IMR-90 (cell line): ENCODE measurements around the gene UGT1A7. TPM values are rescaled to one million over a fixed set of nuclear protein-coding genes. Genes with fewer than 3 reads are reported as not detected.

ENCODE experiments used
- ATAC-seq: fragments of 200-7000 bp; cut with Tn5 transposase; 2 replicates; pipeline ENCODE4 v1.9.1; 2020; ENCODE audit warnings: low read depth, mild to moderate bottlenecking, moderate library complexity
- BruUV-seq: library from RNA; stranded (reverse); fragments of 400-500 nt; replicated peaks from 2 replicates; lab custom pipeline; 2021; lab: Mats Ljungman, UMichigan
- CTCF ChIA-PET: fragments of 300-600 bp; formaldehyde crosslinking; extraction: SDS; loops from one replicate; lab custom pipeline; 2021; ENCODE audit warnings: antibody characterized with exemption; lab: Yijun Ruan, JAX
- POLR2A ChIA-PET: fragments of 300-600 bp; sonication (Branson Sonifier 250); formaldehyde crosslinking; loops from one replicate; lab custom pipeline; 2022; ENCODE audit warnings: antibody characterized with exemption; ENCODE audit not compliant: unreplicated experiment; lab: Charles Lee
- DNase-seq: peaks from one replicate; pipeline ENCODE4 v3.0.0; 2013
- H2AFZ ChIP-seq: replicated peaks from 2 replicates; pipeline ENCODE3; 2013; ENCODE audit warnings: low read length, mild to moderate bottlenecking; ENCODE audit not compliant: poor library complexity
- H2AK5ac ChIP-seq: 2 replicates; pipeline ENCODE4 v1.6.1; 2013; ENCODE audit warnings: low read depth, low read length, inconsistent platforms
- H2AK9ac ChIP-seq: replicated peaks from 2 replicates; pipeline ENCODE3; 2013; ENCODE audit warnings: mild to moderate bottlenecking, low read depth, low read length, moderate library complexity; ENCODE audit not compliant: poor library complexity
- H2BK120ac ChIP-seq: 2 replicates; pipeline ENCODE4 v1.6.1; 2013; ENCODE audit warnings: low read depth, low read length, inconsistent platforms
- H2BK15ac ChIP-seq: 3 replicates; pipeline ENCODE4 v1.6.1; 2013; ENCODE audit warnings: low read depth, low read length, inconsistent platforms
- H2BK20ac ChIP-seq: 2 replicates; pipeline ENCODE4 v1.6.1; 2013; ENCODE audit warnings: low read depth, mild to moderate bottlenecking, inconsistent platforms, low read length, moderate library complexity
- H2BK5ac ChIP-seq: 2 replicates; pipeline ENCODE4 v1.6.1; 2013; ENCODE audit warnings: mild to moderate bottlenecking, low read depth, low read length, inconsistent platforms; ENCODE audit not compliant: poor library complexity, severe bottlenecking
- H3K14ac ChIP-seq: replicated peaks from 2 replicates; pipeline ENCODE4 v1.6.1; 2013; ENCODE audit warnings: low read depth, low read length, inconsistent platforms
- H3K18ac ChIP-seq: 2 replicates; pipeline ENCODE4 v1.6.1; 2013; ENCODE audit warnings: low read depth, low read length, control low read depth
- H3K23ac ChIP-seq: 2 replicates; pipeline ENCODE4 v1.6.1; 2013; ENCODE audit warnings: low read depth, low read length, inconsistent platforms
- H3K27ac ChIP-seq: 2 replicates; pipeline ENCODE4 v1.5.1; 2013; ENCODE audit warnings: mild to moderate bottlenecking, control low read depth, low read length; ENCODE audit not compliant: insufficient read depth
- H3K27me3 ChIP-seq: 2 replicates; pipeline ENCODE4 v1.6.1; 2013; ENCODE audit warnings: low read length; ENCODE audit not compliant: control insufficient read depth, insufficient read depth
- H3K36me3 ChIP-seq: 2 replicates; pipeline ENCODE4 v1.6.1; 2013; ENCODE audit warnings: low read length, mixed read lengths; ENCODE audit not compliant: control insufficient read depth, insufficient read depth
- H3K4ac ChIP-seq: 2 replicates; pipeline ENCODE4 v1.6.1; 2013; ENCODE audit warnings: low read depth, low read length, inconsistent platforms
- H3K4me1 ChIP-seq: 2 replicates; pipeline ENCODE4 v1.6.1; 2013; ENCODE audit warnings: low read length, mixed read lengths; ENCODE audit not compliant: control insufficient read depth, insufficient read depth
- H3K4me2 ChIP-seq: 2 replicates; pipeline ENCODE4 v1.6.1; 2013; ENCODE audit warnings: low read depth, mild to moderate bottlenecking, control low read depth, low read length, moderate library complexity
- H3K4me3 ChIP-seq: 2 replicates; pipeline ENCODE4 v1.5.1; 2013; ENCODE audit warnings: low read depth, mild to moderate bottlenecking, control low read depth, low read length, moderate library complexity; ENCODE audit not compliant: insufficient read depth
- H3K56ac ChIP-seq: 2 replicates; pipeline ENCODE4 v1.6.1; 2013; ENCODE audit warnings: low read length, inconsistent platforms; ENCODE audit not compliant: insufficient read depth; ENCODE audit errors: extremely low read depth
- H3K79me1 ChIP-seq, 2 experiments: 2 replicates each; pipeline ENCODE4 v1.6.1; 2013; ENCODE audit warnings: low read length in 2 of 2, inconsistent platforms in 1 of 2, low read depth in 1 of 2
- H3K9ac ChIP-seq: 2 replicates; pipeline ENCODE4 v1.6.1; 2013; ENCODE audit warnings: low read depth, low read length, control low read depth
- H3K9me1 ChIP-seq: 2 replicates; pipeline ENCODE4 v1.6.1; 2013; ENCODE audit warnings: low read length, inconsistent platforms; ENCODE audit not compliant: insufficient read depth
- H3K9me3 ChIP-seq: 2 replicates; pipeline ENCODE4 v1.6.1; 2013; ENCODE audit warnings: low read length; ENCODE audit not compliant: control insufficient read depth, insufficient read depth
- H4K20me1 ChIP-seq: 2 replicates; pipeline ENCODE4 v1.6.1; 2013; ENCODE audit warnings: low read length, inconsistent platforms; ENCODE audit not compliant: insufficient read depth
- H4K5ac ChIP-seq: 2 replicates; pipeline ENCODE4 v1.6.1; 2013; ENCODE audit warnings: mild to moderate bottlenecking, low read depth, low read length, control low read depth
- H4K8ac ChIP-seq, 2 experiments: 2 replicates each; pipeline ENCODE4 v1.6.1; 2013; ENCODE audit warnings: low read depth in 2 of 2, low read length in 2 of 2, control low read depth in 1 of 2, inconsistent platforms in 1 of 2
- H4K91ac ChIP-seq: 2 replicates; pipeline ENCODE4 v1.6.1; 2013; ENCODE audit warnings: low read depth, low read length, inconsistent platforms; ENCODE audit not compliant: insufficient read depth
- MAZ ChIP-seq: IDR thresholded peaks from 2 replicates; pipeline ENCODE4 v1.6.1; 2012; ENCODE audit warnings: low read depth, mild to moderate bottlenecking, low read length, improper control_type of control experiment, moderate library complexity, borderline replicate concordance
- POLR2A ChIP-seq: IDR thresholded peaks from 2 replicates; pipeline ENCODE4 v1.6.1; 2012; ENCODE audit warnings: mild to moderate bottlenecking, low read depth, low read length
- RCOR1 ChIP-seq: IDR thresholded peaks from 2 replicates; pipeline ENCODE4 v1.6.1; 2012; ENCODE audit warnings: mild to moderate bottlenecking, low read length, improper control_type of control experiment; ENCODE audit not compliant: insufficient replicate concordance
- RFX5 ChIP-seq: IDR thresholded peaks from 2 replicates; pipeline ENCODE4 v1.8.0; 2012; ENCODE audit warnings: low read depth, mild to moderate bottlenecking, low read length, moderate library complexity
- WGBS, 2 experiments: methylation state at CpG; one replicate each; pipeline versions ENCODE4 v1.1.5 to v1.1.7; 2013; ENCODE audit warnings: missing lambda C conversion rate in 2 of 2; ENCODE audit not compliant: insufficient read length in 1 of 2; ENCODE audit errors: extremely low coverage in 2 of 2; 5-methylcytosine and 5-hydroxymethylcytosine counted together
- dilution Hi-C: fragments of 300-500 bp; cut with HindIII; formaldehyde crosslinking; loops from one replicate; pipeline ENCODE4 v1.14.3; 2018; ENCODE audit warnings: low sequenced_read_pairs; ENCODE audit not compliant: unreplicated experiment
- in situ Hi-C: fragments of 300-500 bp; cut with MboI; formaldehyde crosslinking; loops from 3 replicates; pipeline ENCODE4 v1.14.3; 2019; ENCODE audit warnings: low sequenced_read_pairs, inconsistent platforms, mixed read lengths
- intact Hi-C: fragments of 100-400 bp; cut with micrococcal nuclease; formaldehyde crosslinking; loops from 2 replicates; pipeline ENCODE4 v1.10.0; 2022
- polyA plus RNA-seq, 3 experiments: library from polyadenylated mRNA; depleted of rRNA; stranded (reverse); fragments of >200 nt; gene quantifications; 2 replicates each; pipeline ENCODE4 v1.2.3, GENCODE V29; 2012; ENCODE audit warnings: low replicate concordance in 1 of 3
- total RNA-seq: library from RNA; depleted of rRNA; stranded (reverse); fragments of >200 nt; gene quantifications from 2 replicates; pipeline ENCODE4 v1.2.3, GENCODE V29; 2012

UGT1A7 gene
- total and polyA plus RNA-seq, 2 of the 4 experiments (the other 2 are of a cell fraction) = not detected

DNA sequence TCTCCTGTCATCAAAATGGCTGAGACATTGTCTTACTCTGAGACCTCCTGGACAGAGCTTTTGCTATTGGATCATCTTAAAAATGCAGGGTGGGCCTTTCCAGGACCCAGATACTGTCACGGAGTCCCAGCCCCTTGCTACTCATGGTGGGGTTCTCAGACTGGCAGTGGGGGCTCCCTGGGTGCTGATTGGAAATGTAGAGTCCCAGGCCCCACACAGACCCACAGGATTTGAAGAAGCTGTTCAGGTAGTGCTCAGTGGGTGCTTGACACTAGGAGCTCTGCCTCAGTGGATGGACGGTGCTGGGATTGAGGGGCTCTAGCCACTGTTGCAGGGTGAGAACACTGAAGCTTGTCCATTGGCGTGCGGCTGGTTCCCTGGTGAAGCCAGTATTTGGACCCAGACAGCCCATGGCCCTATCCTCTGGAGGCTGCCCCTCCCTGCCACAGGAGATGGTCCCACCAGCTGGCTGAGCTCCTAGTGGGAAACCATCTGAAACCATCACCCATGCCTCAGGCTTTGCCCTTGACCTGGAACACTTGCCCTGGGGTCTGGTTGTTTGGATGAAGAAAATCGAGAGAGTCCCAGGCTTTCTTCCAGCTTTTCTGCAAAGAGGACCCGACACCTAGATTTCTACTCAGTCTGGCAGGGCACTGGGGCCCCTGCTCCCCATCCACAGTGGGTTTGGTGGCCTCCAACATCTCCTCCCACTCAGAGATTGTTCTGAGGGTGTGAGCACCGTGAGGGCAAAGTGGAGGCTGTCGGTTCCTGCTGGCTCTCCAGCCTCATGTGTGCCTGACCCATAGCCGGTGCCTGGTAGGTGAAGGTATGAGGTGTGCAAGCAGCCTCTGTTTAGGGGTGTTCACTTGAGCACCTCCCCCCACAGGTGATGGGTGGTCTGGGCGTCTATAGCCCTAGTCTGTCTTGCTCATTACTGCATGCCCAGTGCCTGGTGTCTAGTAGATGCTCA lies 126.5 kb downstream of the UGT1A7 start (continued):
- no peak for TF ChIP-seq MAZ

DNA sequence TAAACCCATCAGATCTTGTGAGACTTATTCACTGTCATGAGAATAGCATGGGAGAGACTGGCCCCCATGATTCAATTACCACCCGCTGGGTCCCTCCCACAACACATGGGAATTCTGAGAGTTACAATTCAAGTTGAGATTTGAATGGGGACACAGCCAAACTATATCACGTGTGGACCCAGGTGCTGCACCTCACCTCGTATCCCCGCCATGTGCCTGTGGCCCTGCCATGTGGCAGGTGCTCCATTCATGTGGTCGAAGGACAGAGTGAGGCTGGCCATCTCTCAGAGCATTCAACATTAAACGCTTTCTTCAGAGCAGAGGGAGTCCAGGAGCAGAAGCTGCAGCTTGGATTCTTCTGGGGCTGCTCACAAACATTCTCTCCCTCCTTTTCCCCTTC lies 128.7 kb downstream of the UGT1A7 start:
- DNase-seq (no peak), ATAC-seq (no peak)
- H3K9me3 ChIP-seq = no peaks in the 10 kb centered on the region
- no peaks in the 10 kb centered on the region for H3K36me3 ChIP-seq
- dilution Hi-C loops = no loop called here
- TF ChIP-seq RFX5 (no peak), POLR2A (no peak), RCOR1 (no peak)
- H3K4me1 ChIP-seq = no peaks in the 10 kb centered on the region
- H2AK5ac ChIP-seq = no peak overlapping the region
- no TSS peak for BruUV-seq
- no peak overlapping the region for H4K91ac ChIP-seq
- no peak overlapping the region for H2BK120ac ChIP-seq
- H3K27ac ChIP-seq = no peak overlapping the region
- no peak overlapping the region for H3K9ac ChIP-seq
- H3K56ac ChIP-seq = no peak overlapping the region
- H3K9me1 ChIP-seq = no peaks in the 10 kb centered on the region
- no peak overlapping the region for H2BK20ac ChIP-seq
- intact Hi-C loops = no loop called here
- no peak overlapping the region for H3K4me2 ChIP-seq
- POLR2A ChIA-PET = no interaction called here
- H3K4ac ChIP-seq = no peak overlapping the region
- H4K20me1 ChIP-seq = no peaks in the 10 kb centered on the region
- no peak overlapping the region for H2BK15ac ChIP-seq
- H2AK9ac ChIP-seq = no peak overlapping the region
- no peak overlapping the region for H3K23ac ChIP-seq
- H3K14ac ChIP-seq = no peak overlapping the region; the same call in 1 of the 2 replicates
- no peaks in the 10 kb centered on the region for H3K79me1 ChIP-seq
- CTCF ChIA-PET = no interaction called here
- in situ Hi-C loops = no loop called here
- no peak overlapping the region for H4K8ac ChIP-seq
- H2BK5ac ChIP-seq = no peak overlapping the region
- WGBS, 2 experiments = no CpG with 5 or more reads among the region's 6 CpGs
- H2AFZ ChIP-seq = no peak overlapping the region
- H3K27me3 ChIP-seq = peaks cover 27% of the 10 kb centered on the region
- H4K5ac ChIP-seq = no peak overlapping the region
- no peak overlapping the region for H3K4me3 ChIP-seq
- no peak overlapping the region for H3K18ac ChIP-seq
